Mesendoderm (in vitro differentiated cells): ENCODE measurements around the gene PI4KA.
A peak's percentile ranks its signal among the peaks of the same experiment; 100 is the strongest.

Source experiments
- DNase-seq: peaks from one replicate; pipeline ENCODE4 v3.0.0; 2013
- H2AK5ac ChIP-seq: 2 replicates; pipeline ENCODE4 v1.6.1; 2013; ENCODE audit warnings: low read length, inconsistent platforms
- H2BK120ac ChIP-seq: 2 replicates; pipeline ENCODE4 v1.6.1; 2013; ENCODE audit warnings: low read depth, mild to moderate bottlenecking, low read length, moderate library complexity, mixed read lengths
- H2BK15ac ChIP-seq: replicated peaks from 2 replicates; pipeline ENCODE4 v1.6.1; 2013; ENCODE audit warnings: low read depth, mild to moderate bottlenecking, moderate library complexity
- H2BK5ac ChIP-seq: 2 replicates; pipeline ENCODE4 v1.6.1; 2013; ENCODE audit warnings: low read length, inconsistent platforms
- H3K18ac ChIP-seq: 2 replicates; pipeline ENCODE4 v1.6.1; 2013; ENCODE audit warnings: mild to moderate bottlenecking, low read length, mixed read lengths
- H3K23ac ChIP-seq: one replicate; pipeline ENCODE4 v1.6.1; 2013; ENCODE audit warnings: low read length
- H3K27ac ChIP-seq: 2 replicates; pipeline ENCODE4 v1.5.1; 2013; ENCODE audit warnings: low read depth, mild to moderate bottlenecking, inconsistent platforms, low read length, moderate library complexity
- H3K27me3 ChIP-seq: 2 replicates; pipeline ENCODE4 v1.6.1; 2013; ENCODE audit warnings: low read length, control low read depth, mild to moderate bottlenecking, inconsistent platforms; ENCODE audit not compliant: insufficient read depth, poor library complexity
- H3K36me3 ChIP-seq: 2 replicates; pipeline ENCODE4 v1.6.1; 2013; ENCODE audit warnings: low read length, inconsistent platforms; ENCODE audit not compliant: control insufficient read depth, insufficient read depth
- H3K4ac ChIP-seq: one replicate; pipeline ENCODE4 v1.6.1; 2013; ENCODE audit warnings: low read depth, mild to moderate bottlenecking, low read length, moderate library complexity
- H3K4me1 ChIP-seq: 2 replicates; pipeline ENCODE4 v1.6.1; 2013; ENCODE audit warnings: low read depth, low read length, inconsistent platforms; ENCODE audit not compliant: control insufficient read depth
- H3K4me2 ChIP-seq: 2 replicates; pipeline ENCODE4 v1.6.1; 2013; ENCODE audit warnings: low read length
- H3K4me3 ChIP-seq: 2 replicates; pipeline ENCODE4 v1.5.1; 2013; ENCODE audit warnings: mild to moderate bottlenecking, low read length
- H3K56ac ChIP-seq: one replicate; pipeline ENCODE4 v1.6.1; 2013; ENCODE audit warnings: low read length
- H3K79me1 ChIP-seq: 2 replicates; pipeline ENCODE4 v1.6.1; 2013; ENCODE audit warnings: low read length, inconsistent platforms
- H3K79me2 ChIP-seq: 2 replicates; pipeline ENCODE4 v1.6.1; 2013; ENCODE audit warnings: mild to moderate bottlenecking, low read length; ENCODE audit not compliant: control insufficient read depth, insufficient read depth
- H3K9ac ChIP-seq: 2 replicates; pipeline ENCODE4 v1.6.1; 2013; ENCODE audit warnings: low read length, inconsistent platforms
- H4K5ac ChIP-seq: one replicate; pipeline ENCODE4 v1.6.1; 2013; ENCODE audit warnings: low read length
- H4K8ac ChIP-seq: one replicate; pipeline ENCODE4 v1.6.1; 2013; ENCODE audit warnings: low read depth, mild to moderate bottlenecking, control low read depth, low read length, moderate library complexity
- whole genome bisulfite sequencing: extraction: QIAGEN DNeasy Blood & Tissue Kit; methylation state at CpG from one replicate; pipeline ENCODE4 v1.1.7; 2013; ENCODE audit warnings: low lambda C conversion rate, missing lambda C conversion rate; ENCODE audit not compliant: insufficient coverage; ENCODE audit errors: extremely low coverage; 5-methylcytosine and 5-hydroxymethylcytosine counted together

Gene PI4KA

DNA sequence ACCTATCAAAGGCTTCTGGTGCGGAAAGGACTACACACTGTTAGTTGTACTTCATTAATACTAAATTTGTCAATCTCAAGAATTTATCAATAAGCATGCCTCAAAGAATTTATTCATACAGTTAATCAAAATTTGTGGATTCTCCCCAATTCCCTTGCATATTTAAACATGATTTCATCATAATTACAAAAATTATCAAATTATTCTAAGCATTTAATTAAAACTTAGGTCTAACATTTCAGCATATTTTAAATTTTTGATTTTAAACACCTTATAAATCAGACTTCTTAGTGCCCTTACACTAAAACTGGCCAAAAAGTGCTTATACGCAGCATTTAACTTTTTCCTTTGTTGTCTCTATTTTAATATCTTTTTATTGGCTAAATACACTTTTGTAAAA is 98.5 kb downstream of the PI4KA start:
- Histone ChIP-seq H4K8ac (no peak overlapping the region), H3K79me2 (no peaks in the 10 kb centered on the region), H2BK5ac (no peak overlapping the region), H2BK15ac (no peak overlapping the region), H3K18ac (no peak overlapping the region), H3K23ac (no peak overlapping the region), H4K5ac (no peak overlapping the region), H3K4me3 (no peak overlapping the region), H2AK5ac (no peak overlapping the region), H3K36me3 (peaks cover 4% of the 10 kb centered on the region), H2BK120ac (no peak overlapping the region), H3K4me2 (no peak overlapping the region), H3K79me1 (no peaks in the 10 kb centered on the region), H3K27me3 (no peaks in the 10 kb centered on the region), H3K56ac (no peak overlapping the region), H3K4me1 (no peaks in the 10 kb centered on the region), H3K4ac (no peak overlapping the region), H3K27ac (no peak overlapping the region), H3K9ac (no peak overlapping the region)
- no peak for DNase-seq
- WGBS: no CpG with 5 or more reads among the region's 2 CpGs

DNA sequence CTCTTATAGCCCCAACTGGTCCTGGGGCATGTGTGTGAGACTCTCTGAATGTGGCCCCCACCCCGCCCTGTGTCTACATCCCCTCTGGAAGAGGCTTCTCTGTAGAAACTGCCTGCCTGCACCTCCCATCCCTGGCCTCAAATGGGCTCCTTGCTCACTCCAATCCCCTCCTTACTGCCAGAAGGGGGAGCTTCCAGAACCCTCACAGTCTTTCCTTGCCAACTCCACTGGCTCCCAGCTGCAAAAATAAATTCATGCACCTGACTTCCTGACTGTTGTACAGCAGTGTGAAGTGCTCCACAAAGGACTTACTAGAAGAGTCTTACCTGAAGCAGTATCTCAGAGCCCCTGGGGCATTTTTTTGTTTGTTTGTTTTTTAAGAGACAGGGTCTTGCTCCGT is 99.9 kb downstream of the PI4KA start:
- H3K56ac ChIP-seq: no peak overlapping the region
- peak; percentile 37 for DNase-seq
- no CpG with 5 or more reads among the region's 2 CpGs for WGBS

DNA sequence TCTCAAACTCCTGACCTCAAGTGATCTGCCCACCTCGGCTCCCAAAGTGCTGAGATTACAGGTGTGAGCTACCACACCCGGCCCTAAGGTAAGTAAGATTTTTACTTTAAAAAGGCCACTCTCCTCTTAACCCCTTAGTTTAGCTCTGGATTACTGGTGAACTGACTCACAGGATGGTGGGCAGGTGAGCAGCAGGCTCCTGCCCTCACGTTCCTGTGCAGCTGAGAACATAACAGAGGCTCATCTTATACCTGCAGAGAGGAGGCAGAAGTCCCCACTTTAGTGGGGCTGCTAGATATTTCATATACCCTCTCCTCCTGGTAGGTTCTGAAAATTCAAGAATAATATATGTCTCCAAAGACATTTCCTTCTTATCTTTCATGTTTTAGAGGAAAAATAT is 101.8 kb downstream of the PI4KA start:
- DNase-seq: no peak
- H3K4ac ChIP-seq: no peak overlapping the region
- H2BK120ac ChIP-seq: no peak overlapping the region
- no peaks in the 10 kb centered on the region for H3K4me1 ChIP-seq
- no peak overlapping the region for H3K9ac ChIP-seq
- no peak overlapping the region for H3K27ac ChIP-seq
- no peaks in the 10 kb centered on the region for H3K36me3 ChIP-seq
- H3K79me1 ChIP-seq: no peaks in the 10 kb centered on the region
- no peaks in the 10 kb centered on the region for H3K27me3 ChIP-seq
- H3K4me3 ChIP-seq: no peak overlapping the region
- no peak overlapping the region for H3K18ac ChIP-seq
- no peak overlapping the region for H2BK5ac ChIP-seq
- H2AK5ac ChIP-seq: no peak overlapping the region
- H3K4me2 ChIP-seq: no peak overlapping the region
- no peak overlapping the region for H3K23ac ChIP-seq
- H4K5ac ChIP-seq: no peak overlapping the region
- H3K79me2 ChIP-seq: no peaks in the 10 kb centered on the region
- no CpG with 5 or more reads among the region's 3 CpGs for WGBS
- H3K56ac ChIP-seq: no peak overlapping the region
- no peak overlapping the region for H2BK15ac ChIP-seq
- no peak overlapping the region for H4K8ac ChIP-seq

More for the DNA sequence above, 99.9 kb downstream of the PI4KA start:
- Histone ChIP-seq H2BK15ac (no peak overlapping the region), H3K4me1 (no peaks in the 10 kb centered on the region), H2AK5ac (no peak overlapping the region), H2BK120ac (no peak overlapping the region), H3K79me1 (no peaks in the 10 kb centered on the region), H3K4ac (no peak overlapping the region), H4K5ac (no peak overlapping the region), H3K27ac (no peak overlapping the region), H2BK5ac (no peak overlapping the region), H3K9ac (no peak overlapping the region), H3K18ac (no peak overlapping the region), H3K23ac (no peak overlapping the region), H3K27me3 (no peaks in the 10 kb centered on the region), H3K4me2 (no peak overlapping the region), H3K36me3 (no peaks in the 10 kb centered on the region), H4K8ac (no peak overlapping the region), H3K4me3 (no peak overlapping the region), H3K79me2 (no peaks in the 10 kb centered on the region)

DNA sequence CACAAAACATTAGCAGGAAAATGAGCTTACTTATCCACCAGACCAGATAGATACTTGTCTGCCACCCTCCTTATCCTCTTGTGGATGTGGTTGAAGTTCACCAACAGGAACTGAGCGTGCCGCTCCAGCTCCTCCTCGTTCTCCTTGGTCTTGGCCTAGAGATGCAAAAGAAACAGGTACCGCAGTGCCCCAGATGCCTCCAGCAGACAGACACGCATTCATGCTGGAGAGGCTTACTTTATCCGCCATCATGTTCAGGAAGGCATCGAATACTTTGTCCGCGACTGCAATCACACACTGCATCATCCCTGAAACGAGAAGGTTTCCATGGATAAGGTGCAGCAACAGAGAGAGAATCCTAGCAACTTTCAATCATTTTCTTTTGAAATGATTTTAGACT is 105.7 kb downstream of the PI4KA start:
- no peak overlapping the region for H2BK5ac ChIP-seq
- no peaks in the 10 kb centered on the region for H3K36me3 ChIP-seq
- H4K5ac ChIP-seq: no peak overlapping the region
- no peak overlapping the region for H3K4me2 ChIP-seq
- no peak overlapping the region for H4K8ac ChIP-seq
- H3K27me3 ChIP-seq: no peaks in the 10 kb centered on the region
- H2BK15ac ChIP-seq: no peak overlapping the region
- H2BK120ac ChIP-seq: no peak overlapping the region
- no peak overlapping the region for H3K27ac ChIP-seq
- no peak overlapping the region for H3K4ac ChIP-seq
- H3K23ac ChIP-seq: no peak overlapping the region
- no peak overlapping the region for H3K9ac ChIP-seq
- H3K79me2 ChIP-seq: no peaks in the 10 kb centered on the region
- H3K18ac ChIP-seq: no peak overlapping the region
- H3K4me3 ChIP-seq: no peak overlapping the region
- H3K79me1 ChIP-seq: no peaks in the 10 kb centered on the region
- H3K4me1 ChIP-seq: no peaks in the 10 kb centered on the region
- H3K56ac ChIP-seq: no peak overlapping the region
- no CpG with 5 or more reads among the region's 10 CpGs for WGBS
- no peak overlapping the region for H2AK5ac ChIP-seq
- DNase-seq: no peak

DNA sequence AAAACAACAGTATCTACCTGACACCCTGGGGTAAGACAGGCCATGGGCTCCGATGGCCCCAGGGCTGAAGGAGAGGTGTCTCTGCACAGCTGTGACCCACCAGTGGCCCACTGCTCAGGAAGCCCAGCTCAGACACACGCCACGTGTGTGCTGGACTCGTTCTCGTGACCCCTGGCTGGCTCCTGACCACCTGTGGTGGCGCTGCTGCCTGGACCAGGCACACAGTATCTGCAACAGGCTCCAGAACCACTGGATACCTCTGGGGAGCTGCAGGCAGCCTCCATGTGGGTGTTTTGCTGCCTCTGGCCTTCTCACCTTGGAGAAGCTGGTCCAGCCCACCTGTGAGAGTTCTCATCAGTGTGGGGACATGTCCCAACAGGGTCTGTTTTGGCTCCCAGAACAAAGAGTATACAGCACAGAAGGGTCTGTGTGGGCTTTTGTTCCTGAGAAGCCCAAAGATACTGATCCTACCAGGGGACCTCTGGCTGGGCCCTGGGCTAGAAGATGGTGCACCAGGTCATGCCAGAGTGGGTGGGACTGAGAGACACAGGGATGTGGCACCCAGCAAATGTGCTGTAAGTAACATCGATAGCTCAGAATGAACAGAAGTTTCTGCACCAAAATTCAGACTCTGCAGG is 106.4 kb downstream of the PI4KA start:
- H3K18ac ChIP-seq: no peak overlapping the region
- H3K27ac ChIP-seq: no peak overlapping the region
- no peak overlapping the region for H4K8ac ChIP-seq
- no CpG with 5 or more reads among the region's 7 CpGs for WGBS
- H4K5ac ChIP-seq: no peak overlapping the region
- H3K56ac ChIP-seq: no peak overlapping the region
- no peak overlapping the region for H2BK120ac ChIP-seq
- no peak overlapping the region for H3K9ac ChIP-seq
- no peaks in the 10 kb centered on the region for H3K4me1 ChIP-seq
- H2BK15ac ChIP-seq: no peak overlapping the region
- DNase-seq: no peak
- H3K27me3 ChIP-seq: no peaks in the 10 kb centered on the region
- no peak overlapping the region for H3K4me2 ChIP-seq
- H3K4ac ChIP-seq: no peak overlapping the region
- no peak overlapping the region for H2AK5ac ChIP-seq
- H3K79me1 ChIP-seq: no peaks in the 10 kb centered on the region
- no peak overlapping the region for H3K23ac ChIP-seq
- H3K36me3 ChIP-seq: no peaks in the 10 kb centered on the region
- H2BK5ac ChIP-seq: no peak overlapping the region
- no peak overlapping the region for H3K4me3 ChIP-seq
- no peaks in the 10 kb centered on the region for H3K79me2 ChIP-seq

DNA sequence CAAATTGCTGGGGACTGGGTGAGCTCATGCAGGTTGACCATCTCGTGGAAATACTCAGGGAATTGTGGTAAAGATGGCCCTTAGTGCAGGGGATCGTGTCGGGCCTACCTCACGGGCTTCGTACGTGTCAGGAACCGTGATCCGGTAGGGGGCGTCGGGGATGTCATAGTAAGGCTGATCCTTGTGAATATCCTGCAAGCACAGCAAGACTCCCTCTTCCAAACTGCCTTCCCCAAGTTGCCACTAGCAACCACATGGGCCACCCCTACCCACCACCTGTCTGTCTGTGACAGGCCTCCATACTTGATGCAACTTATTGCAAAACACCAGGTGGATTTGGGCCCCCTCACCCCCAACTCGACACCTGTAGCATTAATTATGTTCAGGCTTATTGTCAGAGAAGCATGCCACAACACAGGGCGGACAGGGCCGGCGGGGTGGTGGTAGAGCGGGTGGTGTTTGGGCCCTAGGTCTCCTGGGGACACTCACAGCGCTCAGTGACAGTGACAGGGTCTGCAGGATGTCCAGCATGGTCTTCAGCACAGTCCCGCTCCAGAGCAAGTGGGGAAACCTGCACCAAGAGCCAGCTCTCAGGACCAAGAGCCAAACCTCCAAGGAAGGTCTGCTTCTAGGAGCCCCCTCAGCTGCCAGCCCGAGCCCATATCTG is 107.3 kb downstream of the PI4KA start:
- H3K27ac ChIP-seq: no peak overlapping the region
- no peak overlapping the region for H3K56ac ChIP-seq
- no peak overlapping the region for H4K8ac ChIP-seq
- H4K5ac ChIP-seq: no peak overlapping the region
- H3K79me2 ChIP-seq: no peaks in the 10 kb centered on the region
- H2BK5ac ChIP-seq: no peak overlapping the region
- no peaks in the 10 kb centered on the region for H3K4me1 ChIP-seq
- H3K4me3 ChIP-seq: no peak overlapping the region
- no peak overlapping the region for H2BK120ac ChIP-seq
- H3K23ac ChIP-seq: no peak overlapping the region
- no peak overlapping the region for H2BK15ac ChIP-seq
- WGBS: no CpG with 5 or more reads among the region's 18 CpGs
- H3K79me1 ChIP-seq: no peaks in the 10 kb centered on the region
- H3K36me3 ChIP-seq: no peaks in the 10 kb centered on the region
- H3K4ac ChIP-seq: no peak overlapping the region
- no peak overlapping the region for H3K18ac ChIP-seq
- no peak overlapping the region for H2AK5ac ChIP-seq
- no peaks in the 10 kb centered on the region for H3K27me3 ChIP-seq
- no peak overlapping the region for H3K9ac ChIP-seq
- peak; percentile 71 for DNase-seq
- H3K4me2 ChIP-seq: no peak overlapping the region
